DLD1 (cell line): ENCODE measurements around the gene HSD17B3.
"Not testable (repeated sequence)": the region's sequence is repeated elsewhere in the genome, so short reads cannot be mapped to it uniquely, and the experiment has no call there.

ENCODE experiments used
- in situ Hi-C: cut with HindIII; loops from 2 replicates; pipeline ENCODE4 v1.10.0; 2017; ENCODE audit warnings: low sequenced_read_pairs

The HSD17B3 gene

GRCh38 chr9:96309850-96310249 lies 7.9 kb upstream of the HSD17B3 start:
- in situ Hi-C loops: no loop called here

GRCh38 chr9:96306958-96307357 lies 5.0 kb upstream of the HSD17B3 start:
- in situ Hi-C loops: not testable (repeated sequence)

- in situ Hi-C loops: no loop called here
These were observed 3.2 kb upstream of the HSD17B3 start for GRCh38 chr9:96305171-96305570.

- in situ Hi-C loops: no loop called here
These were observed 2.3 kb upstream of the HSD17B3 start for GRCh38 chr9:96304230-96304629.

GRCh38 chr9:96299823-96300222 lies 2.2 kb downstream of the HSD17B3 start:
- in situ Hi-C loops: no loop called here

GRCh38 chr9:96294159-96294545 lies 7.8 kb downstream of the HSD17B3 start:
- in situ Hi-C loops: no loop called here

GRCh38 chr9:96293498-96294158 lies 8.3 kb downstream of the HSD17B3 start:
- in situ Hi-C loops: no loop called here

- in situ Hi-C loops: no loop called here
These were observed 12.6 kb downstream of the HSD17B3 start for GRCh38 chr9:96289392-96289791.

- in situ Hi-C loops: no loop called here
These were observed 20.3 kb downstream of the HSD17B3 start for GRCh38 chr9:96281641-96282040.

GRCh38 chr9:96279932-96280331 lies 22.0 kb downstream of the HSD17B3 start:
- in situ Hi-C loops: no loop called here

GRCh38 chr9:96274939-96275338 lies 27.0 kb downstream of the HSD17B3 start:
- in situ Hi-C loops: no loop called here

- in situ Hi-C loops: no loop called here
These were observed 31.7 kb downstream of the HSD17B3 start for GRCh38 chr9:96270236-96270744.

GRCh38 chr9:96258967-96259366 lies 43.0 kb downstream of the HSD17B3 start:
- in situ Hi-C loops: no loop called here

- in situ Hi-C loops: no loop called here
These were observed 45.2 kb downstream of the HSD17B3 start for GRCh38 chr9:96256800-96257199.

GRCh38 chr9:96255698-96256097 lies 46.3 kb downstream of the HSD17B3 start:
- in situ Hi-C loops: no loop called here

GRCh38 chr9:96253059-96253696 lies 48.8 kb downstream of the HSD17B3 start:
- in situ Hi-C loops: no loop called here

- in situ Hi-C loops: no loop called here
These were observed 50.5 kb downstream of the HSD17B3 start for GRCh38 chr9:96251451-96251850.

GRCh38 chr9:96249746-96250145 lies 52.2 kb downstream of the HSD17B3 start:
- in situ Hi-C loops: no loop called here

- in situ Hi-C loops: no loop called here
These were observed 55.7 kb downstream of the HSD17B3 start for GRCh38 chr9:96246267-96246671.

- in situ Hi-C loops: no loop called here
These were observed 56.6 kb downstream of the HSD17B3 start for GRCh38 chr9:96245399-96245798.

- in situ Hi-C loops: no loop called here
These were observed 58.2 kb downstream of the HSD17B3 start for GRCh38 chr9:96243778-96244177.

- in situ Hi-C loops: no loop called here
These were observed 59.2 kb downstream of the HSD17B3 start for GRCh38 chr9:96242811-96243210.
